ENCODE measurements around the gene ZBTB7C. TPM values are rescaled to one million over a fixed set of nuclear protein-coding genes. Genes with fewer than 3 reads are reported as not detected.

Gene ZBTB7C
- total RNA-seq, 1 donor from 2014 or later = not detected

GRCh38 chr18:48391868-48392267 lies 17.3 kb downstream of the ZBTB7C start:
- H3K27me3 Mint-ChIP-seq = peaks cover 29% of the 10 kb centered on the region
- H3K27ac Mint-ChIP-seq = no peak overlapping the region
- CTCF ChIA-PET = no interaction called here
- H3K36me3 Mint-ChIP-seq (ENCODE audit: low read depth) = no peaks in the 10 kb centered on the region
- intact Hi-C loops (cut with micrococcal nuclease) = no loop called here
- H3K9me3 Mint-ChIP-seq = no peaks in the 10 kb centered on the region
- DNase-seq = no peak
- no peak overlapping the region for H3K4me3 Mint-ChIP-seq
- no peak for ATAC-seq (ENCODE audit: low read depth)
- no peaks in the 10 kb centered on the region for H3K4me1 Mint-ChIP-seq
- TF ChIP-seq, protein P1, sequence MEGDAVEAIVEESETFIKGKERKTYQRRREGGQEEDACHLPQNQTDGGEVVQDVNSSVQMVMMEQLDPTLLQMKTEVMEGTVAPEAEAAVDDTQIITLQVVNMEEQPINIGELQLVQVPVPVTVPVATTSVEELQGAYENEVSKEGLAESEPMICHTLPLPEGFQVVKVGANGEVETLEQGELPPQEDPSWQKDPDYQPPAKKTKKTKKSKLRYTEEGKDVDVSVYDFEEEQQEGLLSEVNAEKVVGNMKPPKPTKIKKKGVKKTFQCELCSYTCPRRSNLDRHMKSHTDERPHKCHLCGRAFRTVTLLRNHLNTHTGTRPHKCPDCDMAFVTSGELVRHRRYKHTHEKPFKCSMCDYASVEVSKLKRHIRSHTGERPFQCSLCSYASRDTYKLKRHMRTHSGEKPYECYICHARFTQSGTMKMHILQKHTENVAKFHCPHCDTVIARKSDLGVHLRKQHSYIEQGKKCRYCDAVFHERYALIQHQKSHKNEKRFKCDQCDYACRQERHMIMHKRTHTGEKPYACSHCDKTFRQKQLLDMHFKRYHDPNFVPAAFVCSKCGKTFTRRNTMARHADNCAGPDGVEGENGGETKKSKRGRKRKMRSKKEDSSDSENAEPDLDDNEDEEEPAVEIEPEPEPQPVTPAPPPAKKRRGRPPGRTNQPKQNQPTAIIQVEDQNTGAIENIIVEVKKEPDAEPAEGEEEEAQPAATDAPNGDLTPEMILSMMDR (IDR thresholded peaks at IDR 0.05) = no peak
- POLR2A ChIA-PET = no interaction called here

DNA sequence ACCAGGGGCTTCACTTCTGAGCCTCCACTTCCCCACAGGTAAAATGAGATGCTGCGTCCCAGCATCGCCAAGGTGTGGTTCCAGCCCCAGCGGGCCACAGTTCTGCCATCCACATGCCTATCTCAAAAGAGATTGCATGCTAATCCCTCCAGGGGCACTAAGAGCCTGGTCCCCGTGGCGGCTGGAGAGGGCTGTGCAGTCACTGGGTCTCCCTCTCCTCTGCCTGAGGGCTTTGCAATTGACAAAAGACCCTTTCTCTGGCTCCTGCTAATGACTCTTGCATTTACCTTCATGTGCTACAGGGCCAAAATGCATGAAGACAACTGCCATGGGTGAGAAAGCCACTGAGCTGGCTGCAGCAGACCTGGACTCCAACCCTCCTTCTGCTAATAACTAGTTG lies 18.5 kb downstream of the ZBTB7C start:
- ChIA-PET POLR2A (no interaction called here), CTCF (no interaction called here)
- H3K36me3 Mint-ChIP-seq (ENCODE audit: low read depth) = no peaks in the 10 kb centered on the region
- intact Hi-C loops (cut with micrococcal nuclease) = no loop called here
- TF ChIP-seq, protein P1 (IDR thresholded peaks at IDR 0.05) = no peak
- DNase-seq (no peak), ATAC-seq (ENCODE audit: low read depth) (no peak)
- no peak overlapping the region for H3K4me3 Mint-ChIP-seq
- H3K9me3 Mint-ChIP-seq = no peaks in the 10 kb centered on the region
- H3K4me1 Mint-ChIP-seq = no peaks in the 10 kb centered on the region
- H3K27ac Mint-ChIP-seq = no peak overlapping the region
- H3K27me3 Mint-ChIP-seq = peaks cover 31% of the 10 kb centered on the region

- Mint-ChIP-seq H3K36me3 (ENCODE audit: low read depth) (no peaks in the 10 kb centered on the region), H3K4me3 (no peak overlapping the region), H3K27me3 (peaks cover 31% of the 10 kb centered on the region), H3K27ac (no peak overlapping the region), H3K4me1 (no peaks in the 10 kb centered on the region), H3K9me3 (no peaks in the 10 kb centered on the region)
- ATAC-seq (ENCODE audit: low read depth) (no peak), DNase-seq (no peak)
- TF ChIP-seq, protein P1 (IDR thresholded peaks at IDR 0.05) = no peak
- intact Hi-C loops (cut with micrococcal nuclease) = no loop called here
- ChIA-PET CTCF (no interaction called here), POLR2A (no interaction called here)
Observed at GRCh38 chr18:48388478-48388877, 20.7 kb downstream of the ZBTB7C start.

GRCh38 chr18:48387300-48387699 lies 21.9 kb downstream of the ZBTB7C start:
- no peaks in the 10 kb centered on the region for H3K4me1 Mint-ChIP-seq
- H3K36me3 Mint-ChIP-seq (ENCODE audit: low read depth) = no peaks in the 10 kb centered on the region
- H3K27me3 Mint-ChIP-seq = peaks cover 23% of the 10 kb centered on the region
- TF ChIP-seq, protein P1 (IDR thresholded peaks at IDR 0.05) = no peak
- no peaks in the 10 kb centered on the region for H3K9me3 Mint-ChIP-seq
- POLR2A ChIA-PET = no interaction called here
- no peak for ATAC-seq (ENCODE audit: low read depth)
- intact Hi-C loops (cut with micrococcal nuclease) = no loop called here
- CTCF ChIA-PET = no interaction called here
- H3K27ac Mint-ChIP-seq = no peak overlapping the region
- DNase-seq = no peak
- H3K4me3 Mint-ChIP-seq = no peak overlapping the region

- Mint-ChIP-seq H3K36me3 (ENCODE audit: low read depth) (no peaks in the 10 kb centered on the region), H3K9me3 (no peaks in the 10 kb centered on the region), H3K27me3 (peaks cover 22% of the 10 kb centered on the region), H3K27ac (no peak overlapping the region), H3K4me1 (no peaks in the 10 kb centered on the region), H3K4me3 (no peak overlapping the region)
- TF ChIP-seq, protein P1 (IDR thresholded peaks at IDR 0.05) = no peak
- ChIA-PET CTCF (no interaction called here), POLR2A (no interaction called here)
- intact Hi-C loops (cut with micrococcal nuclease) = no loop called here
- ATAC-seq (ENCODE audit: low read depth) (no peak), DNase-seq (no peak)
Observed at GRCh38 chr18:48385596-48385995, 23.6 kb downstream of the ZBTB7C start.

Data from activated B cell treated with CpG ODN at 0.5 μM for 24 hours (primary cell).